ENCODE results near the gene KLF7. TPM values are rescaled to one million over a fixed set of nuclear protein-coding genes. Genes with fewer than 3 reads are reported as not detected.

Gene KLF7
- total and polyA plus RNA-seq, 9 of the 15 experiments (the other 6 are each of a cell fraction or from before 2014, with no cell fraction given) = 0.04 to 0.54 (median 0.07) TPM

DNA sequence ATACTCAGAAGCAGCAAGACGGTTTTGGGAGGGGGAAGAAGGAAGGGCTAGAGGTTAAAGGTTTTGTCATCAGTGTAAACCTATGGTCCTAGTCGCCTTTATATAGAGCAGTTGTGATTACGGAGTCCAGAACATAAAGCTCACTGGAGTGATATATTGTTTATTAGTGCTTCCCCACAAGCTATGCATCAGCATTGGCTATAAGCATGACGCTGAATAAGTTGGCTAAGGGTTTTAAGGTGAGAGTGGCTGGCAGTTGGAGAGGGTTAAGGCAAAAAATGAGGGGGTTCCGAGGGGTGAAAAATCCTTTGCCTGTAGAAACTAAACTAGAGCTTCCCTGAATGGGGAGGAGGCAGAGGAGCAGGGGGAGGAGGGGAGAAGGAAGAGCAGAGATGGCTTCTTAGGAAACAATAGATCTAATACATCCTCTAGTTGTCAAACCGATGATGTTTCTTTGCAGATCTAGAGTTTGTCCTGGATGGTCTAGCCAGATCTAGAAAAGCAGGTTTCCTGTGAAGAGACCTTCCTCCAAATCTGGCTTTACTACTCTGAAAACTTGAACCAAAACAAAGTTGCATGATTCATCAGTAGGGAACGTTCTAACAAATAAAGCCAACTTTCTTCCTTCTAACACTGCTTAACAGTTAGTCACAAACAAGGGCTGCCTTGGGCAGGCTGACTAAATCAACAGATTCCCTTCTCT lies 2.5 kb downstream of the KLF7 start (continued):
- TF ChIP-seq, protein P1, sequence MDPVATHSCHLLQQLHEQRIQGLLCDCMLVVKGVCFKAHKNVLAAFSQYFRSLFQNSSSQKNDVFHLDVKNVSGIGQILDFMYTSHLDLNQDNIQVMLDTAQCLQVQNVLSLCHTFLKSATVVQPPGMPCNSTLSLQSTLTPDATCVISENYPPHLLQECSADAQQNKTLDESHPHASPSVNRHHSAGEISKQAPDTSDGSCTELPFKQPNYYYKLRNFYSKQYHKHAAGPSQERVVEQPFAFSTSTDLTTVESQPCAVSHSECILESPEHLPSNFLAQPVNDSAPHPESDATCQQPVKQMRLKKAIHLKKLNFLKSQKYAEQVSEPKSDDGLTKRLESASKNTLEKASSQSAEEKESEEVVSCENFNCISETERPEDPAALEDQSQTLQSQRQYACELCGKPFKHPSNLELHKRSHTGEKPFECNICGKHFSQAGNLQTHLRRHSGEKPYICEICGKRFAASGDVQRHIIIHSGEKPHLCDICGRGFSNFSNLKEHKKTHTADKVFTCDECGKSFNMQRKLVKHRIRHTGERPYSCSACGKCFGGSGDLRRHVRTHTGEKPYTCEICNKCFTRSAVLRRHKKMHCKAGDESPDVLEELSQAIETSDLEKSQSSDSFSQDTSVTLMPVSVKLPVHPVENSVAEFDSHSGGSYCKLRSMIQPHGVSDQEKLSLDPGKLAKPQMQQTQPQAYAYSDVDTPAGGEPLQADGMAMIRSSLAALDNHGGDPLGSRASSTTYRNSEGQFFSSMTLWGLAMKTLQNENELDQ (CRISPR knock-in tag; IDR thresholded peaks at IDR 0.05; ENCODE audit: borderline replicate concordance) = no peak
- TF ChIP-seq ZNF431 (CRISPR knock-in tag; IDR thresholded peaks at IDR 0.05) (no peak), ZNF589 (CRISPR knock-in tag; IDR thresholded peaks at IDR 0.05; ENCODE audit: low read depth) (no peak), RBM25 (IDR thresholded peaks at IDR 0.05; ENCODE audit: low read depth, low read length, severe bottlenecking) (no peak)

DNA sequence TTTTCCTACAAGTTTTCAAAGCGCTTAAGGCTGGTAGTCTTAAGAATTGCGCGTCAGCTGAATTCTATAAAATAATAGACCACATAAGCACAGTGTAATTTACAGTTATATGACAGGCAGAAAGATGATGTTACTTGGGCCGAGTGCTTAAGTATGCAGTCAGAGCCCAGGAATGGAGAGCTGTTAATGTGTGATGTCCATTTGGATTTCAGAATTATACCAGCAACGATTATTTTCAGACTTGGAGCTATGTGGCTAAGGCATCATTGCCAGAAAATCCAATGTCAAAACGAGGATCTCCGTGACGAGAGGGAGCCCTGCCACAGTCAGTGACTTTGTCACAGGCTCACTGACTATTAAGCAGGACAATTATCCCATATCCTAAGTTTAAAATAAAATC lies 3.4 kb downstream of the KLF7 start:
- H3K4me2 ChIP-seq (ENCODE audit: insufficient read depth, low read length) = no peak overlapping the region
- BruUV-seq (replicated peaks) = no TSS peak

More for the DNA sequence above, 3.4 kb downstream of the KLF7 start:
- ATAC-seq = no peak
- POLR2A ChIA-PET = no interaction called here
- H3K27ac ChIP-seq (ENCODE audit: extremely low read depth, low read depth, low read length) = no peak overlapping the region
- H3K27me3 ChIP-seq (ENCODE audit: control insufficient read depth in 2 of 2, insufficient read depth in 2 of 2, low read length in 2 of 2) = peaks cover 13 to 31% of the 10 kb centered on the region in 2 experiments; a peak in 3 of 5 replicates
- intact Hi-C loops (cut with micrococcal nuclease) (no loop called here), in situ Hi-C loops (cut with MboI) (no loop called here)
- no peak for FAIRE-seq
- no peaks in the 10 kb centered on the region for H3K79me2 ChIP-seq (ENCODE audit: control insufficient read depth, insufficient read depth, low read length)
- DNase-seq (ENCODE audit: extremely low read depth in 1 of 4, low spot score in 3 of 4) = no peak
- no peaks in the 10 kb centered on the region for H3K9me1 ChIP-seq (ENCODE audit: control insufficient read depth, insufficient read depth, low read length)
- H4K20me1 ChIP-seq (replicated peaks; ENCODE audit: control insufficient read depth, insufficient read depth, low read length) = no peaks in the 10 kb centered on the region
- H3K4me3 ChIP-seq = no peak overlapping the region
- TF ChIP-seq ARHGAP35 (IDR thresholded peaks at IDR 0.05; ENCODE audit: partially characterized antibody) (no peak), IRF2 (CRISPR knock-in tag; IDR thresholded peaks at IDR 0.05) (no peak), U2AF2 (optimal IDR thresholded peaks at IDR 0.05; ENCODE audit: low read depth, low read length) (no peak)
- TF ChIP-seq, protein P2, sequence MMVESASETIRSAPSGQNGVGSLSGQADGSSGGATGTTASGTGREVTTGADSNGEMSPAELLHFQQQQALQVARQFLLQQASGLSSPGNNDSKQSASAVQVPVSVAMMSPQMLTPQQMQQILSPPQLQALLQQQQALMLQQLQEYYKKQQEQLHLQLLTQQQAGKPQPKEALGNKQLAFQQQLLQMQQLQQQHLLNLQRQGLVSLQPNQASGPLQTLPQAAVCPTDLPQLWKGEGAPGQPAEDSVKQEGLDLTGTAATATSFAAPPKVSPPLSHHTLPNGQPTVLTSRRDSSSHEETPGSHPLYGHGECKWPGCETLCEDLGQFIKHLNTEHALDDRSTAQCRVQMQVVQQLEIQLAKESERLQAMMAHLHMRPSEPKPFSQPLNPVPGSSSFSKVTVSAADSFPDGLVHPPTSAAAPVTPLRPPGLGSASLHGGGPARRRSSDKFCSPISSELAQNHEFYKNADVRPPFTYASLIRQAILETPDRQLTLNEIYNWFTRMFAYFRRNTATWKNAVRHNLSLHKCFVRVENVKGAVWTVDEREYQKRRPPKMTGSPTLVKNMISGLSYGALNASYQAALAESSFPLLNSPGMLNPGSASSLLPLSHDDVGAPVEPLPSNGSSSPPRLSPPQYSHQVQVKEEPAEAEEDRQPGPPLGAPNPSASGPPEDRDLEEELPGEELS (CRISPR knock-in tag; IDR thresholded peaks at IDR 0.05; ENCODE audit: borderline replicate concordance) = no peak
- 4% methylated on average over 8 of the region's 8 CpGs for WGBS (ENCODE audit: insufficient coverage, low coverage, missing lambda C conversion rate)
- no peaks in the 10 kb centered on the region for H3K9me3 ChIP-seq (replicated peaks; ENCODE audit: control insufficient read depth, insufficient read depth, low read depth, low read length)
- CTCF ChIA-PET (ENCODE audit: low intra/inter-chr PET ratio) = no interaction called here
- no peak overlapping the region for H2AFZ ChIP-seq (ENCODE audit: low read depth, low read length)
- H3K9ac ChIP-seq (ENCODE audit: insufficient read depth in 1 of 2, low read depth in 2 of 2, low read length in 2 of 2) = no peak overlapping the region
- no peaks in the 10 kb centered on the region for H3K36me3 ChIP-seq (ENCODE audit: control insufficient read depth, insufficient read depth, low read length)
- peaks cover 0 to 11% of the 10 kb centered on the region in 2 experiments; a peak in 3 of 5 replicates for H3K4me1 ChIP-seq (replicated peaks in 1 of 2; ENCODE audit: control insufficient read depth in 2 of 2, insufficient read depth in 2 of 2, low read length in 2 of 2)
